COLO668 (cell line): ENCODE results near the gene KCNK15.

Source experiments
- DNase-seq: peaks from one replicate; lab custom pipeline; 2025; ENCODE audit not compliant: unreplicated experiment; lab: John Stamatoyannopoulos, UW

KCNK15 gene

GRCh38 chr20:44733341-44734069 is 12.2 kb upstream of the KCNK15 start:
- DNase-seq, result peak; percentile 24

- no peak for DNase-seq
Measured at GRCh38 chr20:44734938-44735337, 10.7 kb upstream of the KCNK15 start.

GRCh38 chr20:44735816-44736169 is 9.9 kb upstream of the KCNK15 start:
- no peak for DNase-seq

GRCh38 chr20:44736170-44737021 is 9.3 kb upstream of the KCNK15 start:
- no peak for DNase-seq

- no peak for DNase-seq
Measured at GRCh38 chr20:44737116-44737515, 8.5 kb upstream of the KCNK15 start.

- peak; percentile 65 for DNase-seq
Measured at GRCh38 chr20:44738813-44739477, 6.7 kb upstream of the KCNK15 start.

GRCh38 chr20:44739942-44740341 is 5.7 kb upstream of the KCNK15 start:
- no peak for DNase-seq

GRCh38 chr20:44742304-44743079 is 3.2 kb upstream of the KCNK15 start:
- DNase-seq, result no peak

- no peak for DNase-seq
Measured at GRCh38 chr20:44743080-44743701, 2.5 kb upstream of the KCNK15 start.

GRCh38 chr20:44743916-44744655 is 1.6 kb upstream of the KCNK15 start:
- DNase-seq, result no peak

GRCh38 chr20:44745122-44745597 is 505 bp upstream of the KCNK15 start:
- DNase-seq, result no peak

GRCh38 chr20:44746367-44747165 is 901 bp downstream of the KCNK15 start:
- DNase-seq, result peak; percentile 90

- peak; percentile 90 for DNase-seq
Measured at GRCh38 chr20:44747166-44748004, 1.7 kb downstream of the KCNK15 start.

- peak; percentile 43 for DNase-seq
Measured at GRCh38 chr20:44748005-44748370, 2.3 kb downstream of the KCNK15 start.

- no peak for DNase-seq
Measured at GRCh38 chr20:44750081-44750805, 4.6 kb downstream of the KCNK15 start.

GRCh38 chr20:44752099-44752931 is 6.7 kb downstream of the KCNK15 start:
- DNase-seq, result peak; percentile 22

- no peak for DNase-seq
Measured at GRCh38 chr20:44754554-44754953, 8.9 kb downstream of the KCNK15 start.
